Measurements from ENCODE around the gene RPAIN. TPM values are rescaled to one million over a fixed set of nuclear protein-coding genes. Genes with fewer than 3 reads are reported as not detected.

RPAIN gene
- total and polyA plus RNA-seq, 2 donors (not counting 3 experiments of a cell fraction or from before 2014, with no cell fraction given) = 39.3 to 55.9 TPM

DNA sequence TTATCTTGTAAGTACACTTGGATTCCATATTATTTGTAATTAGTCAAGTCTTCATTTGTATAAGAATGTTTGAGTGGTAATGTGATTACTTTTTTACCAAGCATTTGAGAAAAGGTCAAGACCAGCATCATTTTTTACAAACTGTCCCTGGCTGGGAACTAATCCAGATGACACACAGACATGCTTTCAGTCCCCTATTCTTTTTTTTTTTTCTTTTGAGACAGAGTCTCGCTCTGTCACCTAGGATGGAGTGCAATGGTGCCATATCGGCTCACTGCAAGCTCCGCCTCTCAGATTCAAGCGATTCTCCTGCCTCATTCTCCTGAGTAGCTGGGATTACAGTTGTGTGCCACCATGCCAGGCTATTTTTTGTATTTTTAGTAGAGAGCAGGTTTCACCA is 61.5 kb downstream of the RPAIN start:
- Histone ChIP-seq H3K79me2 (ENCODE audit: control insufficient read depth, insufficient read depth, low read length) (peaks cover 40% of the 10 kb centered on the region), H3K4me1 (ENCODE audit: control insufficient read depth, extremely low read depth, insufficient read depth, low read length) (peaks cover 10% of the 10 kb centered on the region), H3K9me1 (replicated peaks; ENCODE audit: control insufficient read depth, extremely low read depth, insufficient read depth, low read length) (no peaks in the 10 kb centered on the region), H4K20me1 (replicated peaks; ENCODE audit: control insufficient read depth, extremely low read depth, insufficient read depth, low read length) (no peaks in the 10 kb centered on the region), H3K9ac (replicated peaks; ENCODE audit: extremely low read depth, insufficient read depth, low read length) (no peak overlapping the region), H3K4me3 (replicated peaks in 1 of 3; ENCODE audit: insufficient read depth in 1 of 3, low read depth in 1 of 3, low read length in 3 of 3) (no peak overlapping the region), H2AFZ (ENCODE audit: low read depth, low read length) (no peak overlapping the region), H3K36me3 (ENCODE audit: control insufficient read depth in 2 of 2, extremely low read depth in 1 of 2, insufficient read depth in 2 of 2, low read length in 2 of 2) (peaks cover 22 to 42% of the 10 kb centered on the region in 2 experiments), H3K27ac (ENCODE audit: insufficient read depth, low read depth, low read length) (no peak overlapping the region), H3K4me2 (ENCODE audit: insufficient read depth, low read length) (no peak overlapping the region), H3K9me3 (replicated peaks; ENCODE audit: control insufficient read depth, insufficient read depth, low read length) (no peaks in the 10 kb centered on the region), H3K27me3 (ENCODE audit: control insufficient read depth in 2 of 2, insufficient read depth in 2 of 2, low read length in 2 of 2) (no peaks in the 10 kb centered on the region)
- DNase-seq (ENCODE audit: low read depth, low spot score) (no peak), FAIRE-seq (no peak)
- TF ChIP-seq POLR2A (IDR thresholded peaks at IDR 0.05; ENCODE audit: low read depth, low read length) (no peak), GATA2 (IDR thresholded peaks at IDR 0.05; ENCODE audit: insufficient read depth, insufficient read length, low read depth, low read length) (no peak), POLR2AphosphoS5 (IDR thresholded peaks at IDR 0.05; ENCODE audit: insufficient read depth, low read depth, low read length) (no peak), FOS (IDR thresholded peaks at IDR 0.05; ENCODE audit: borderline replicate concordance, insufficient read depth, low read length) (no peak), MYC (IDR thresholded peaks at IDR 0.05; ENCODE audit: low read depth, low read length) (no peak)
- dilution Hi-C loops (cut with MboI; ENCODE audit: extremely low pct_ligation_motif_present, low sequenced_read_pairs) (no loop called here), intact Hi-C loops (cut with micrococcal nuclease) (no loop called here)
- ChIA-PET POLR2A (no interaction called here), CTCF (no interaction called here)
- no TSS peak for BruUV-seq (replicated peaks)

Other genes with a start within 250 kb of the RPAIN start
- gene ZNF594, start 228.3 kb upstream of the RPAIN start, total RNA-seq = 5.0 and 5.8 TPM in 2 replicates
- gene ZNF594, start 228.3 kb upstream of the RPAIN start, polyA plus RNA-seq = 1.0 and 1.2 TPM in 2 replicates
- not detected in 2 replicates for gene SCIMP, start 185.3 kb upstream of the RPAIN start, total RNA-seq
- not detected in 2 replicates for gene SCIMP, start 185.3 kb upstream of the RPAIN start, polyA plus RNA-seq
- gene RABEP1, start 137.9 kb upstream of the RPAIN start, total RNA-seq = 54.8 and 55.3 TPM in 2 replicates
- 8.9 and 10.1 TPM in 2 replicates for gene RABEP1, start 137.9 kb upstream of the RPAIN start, polyA plus RNA-seq
- 87.4 and 95.8 TPM in 2 replicates for gene NUP88, start 520 bp upstream of the RPAIN start, total RNA-seq
- gene NUP88, start 520 bp upstream of the RPAIN start, polyA plus RNA-seq = 50.9 and 52.5 TPM in 2 replicates
- 201 and 218 TPM in 2 replicates for gene C1QBP, start 19.0 kb downstream of the RPAIN start, total RNA-seq
- 110 and 144 TPM in 2 replicates for gene C1QBP, start 19.0 kb downstream of the RPAIN start, polyA plus RNA-seq
- gene DHX33, start 48.8 kb downstream of the RPAIN start, total RNA-seq = 24.4 and 25.3 TPM in 2 replicates
- 14.2 and 16.8 TPM in 2 replicates for gene DHX33, start 48.8 kb downstream of the RPAIN start, polyA plus RNA-seq
- gene DERL2, start 66.0 kb downstream of the RPAIN start, total RNA-seq = 72.4 and 84.5 TPM in 2 replicates
- 84.7 and 117 TPM in 2 replicates for gene DERL2, start 66.0 kb downstream of the RPAIN start, polyA plus RNA-seq
- gene MIS12, start 66.4 kb downstream of the RPAIN start, total RNA-seq = 18.6 and 20.1 TPM in 2 replicates
- 6.1 and 8.3 TPM in 2 replicates for gene MIS12, start 66.4 kb downstream of the RPAIN start, polyA plus RNA-seq
- 50.0 and 53.9 TPM in 2 replicates for gene NLRP1, start 164.3 kb downstream of the RPAIN start, total RNA-seq
- gene NLRP1, start 164.3 kb downstream of the RPAIN start, polyA plus RNA-seq = 43.8 and 48.6 TPM in 2 replicates